Measurements from ENCODE around the gene MCFD2.

MCFD2 gene

GRCh38 chr2:46922606-46923005 is 7.0 kb upstream of the MCFD2 start:
- no peak overlapping the region for H3K4me3 ChIP-seq (replicated peaks; ENCODE audit: insufficient read depth, low read length)
- TF ChIP-seq, protein P1, sequence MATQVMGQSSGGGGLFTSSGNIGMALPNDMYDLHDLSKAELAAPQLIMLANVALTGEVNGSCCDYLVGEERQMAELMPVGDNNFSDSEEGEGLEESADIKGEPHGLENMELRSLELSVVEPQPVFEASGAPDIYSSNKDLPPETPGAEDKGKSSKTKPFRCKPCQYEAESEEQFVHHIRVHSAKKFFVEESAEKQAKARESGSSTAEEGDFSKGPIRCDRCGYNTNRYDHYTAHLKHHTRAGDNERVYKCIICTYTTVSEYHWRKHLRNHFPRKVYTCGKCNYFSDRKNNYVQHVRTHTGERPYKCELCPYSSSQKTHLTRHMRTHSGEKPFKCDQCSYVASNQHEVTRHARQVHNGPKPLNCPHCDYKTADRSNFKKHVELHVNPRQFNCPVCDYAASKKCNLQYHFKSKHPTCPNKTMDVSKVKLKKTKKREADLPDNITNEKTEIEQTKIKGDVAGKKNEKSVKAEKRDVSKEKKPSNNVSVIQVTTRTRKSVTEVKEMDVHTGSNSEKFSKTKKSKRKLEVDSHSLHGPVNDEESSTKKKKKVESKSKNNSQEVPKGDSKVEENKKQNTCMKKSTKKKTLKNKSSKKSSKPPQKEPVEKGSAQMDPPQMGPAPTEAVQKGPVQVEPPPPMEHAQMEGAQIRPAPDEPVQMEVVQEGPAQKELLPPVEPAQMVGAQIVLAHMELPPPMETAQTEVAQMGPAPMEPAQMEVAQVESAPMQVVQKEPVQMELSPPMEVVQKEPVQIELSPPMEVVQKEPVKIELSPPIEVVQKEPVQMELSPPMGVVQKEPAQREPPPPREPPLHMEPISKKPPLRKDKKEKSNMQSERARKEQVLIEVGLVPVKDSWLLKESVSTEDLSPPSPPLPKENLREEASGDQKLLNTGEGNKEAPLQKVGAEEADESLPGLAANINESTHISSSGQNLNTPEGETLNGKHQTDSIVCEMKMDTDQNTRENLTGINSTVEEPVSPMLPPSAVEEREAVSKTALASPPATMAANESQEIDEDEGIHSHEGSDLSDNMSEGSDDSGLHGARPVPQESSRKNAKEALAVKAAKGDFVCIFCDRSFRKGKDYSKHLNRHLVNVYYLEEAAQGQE (IDR thresholded peaks at IDR 0.05; ENCODE audit: insufficient replicate concordance, low read depth): no peak
- TF ChIP-seq, protein P2, sequence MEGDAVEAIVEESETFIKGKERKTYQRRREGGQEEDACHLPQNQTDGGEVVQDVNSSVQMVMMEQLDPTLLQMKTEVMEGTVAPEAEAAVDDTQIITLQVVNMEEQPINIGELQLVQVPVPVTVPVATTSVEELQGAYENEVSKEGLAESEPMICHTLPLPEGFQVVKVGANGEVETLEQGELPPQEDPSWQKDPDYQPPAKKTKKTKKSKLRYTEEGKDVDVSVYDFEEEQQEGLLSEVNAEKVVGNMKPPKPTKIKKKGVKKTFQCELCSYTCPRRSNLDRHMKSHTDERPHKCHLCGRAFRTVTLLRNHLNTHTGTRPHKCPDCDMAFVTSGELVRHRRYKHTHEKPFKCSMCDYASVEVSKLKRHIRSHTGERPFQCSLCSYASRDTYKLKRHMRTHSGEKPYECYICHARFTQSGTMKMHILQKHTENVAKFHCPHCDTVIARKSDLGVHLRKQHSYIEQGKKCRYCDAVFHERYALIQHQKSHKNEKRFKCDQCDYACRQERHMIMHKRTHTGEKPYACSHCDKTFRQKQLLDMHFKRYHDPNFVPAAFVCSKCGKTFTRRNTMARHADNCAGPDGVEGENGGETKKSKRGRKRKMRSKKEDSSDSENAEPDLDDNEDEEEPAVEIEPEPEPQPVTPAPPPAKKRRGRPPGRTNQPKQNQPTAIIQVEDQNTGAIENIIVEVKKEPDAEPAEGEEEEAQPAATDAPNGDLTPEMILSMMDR (IDR thresholded peaks at IDR 0.05; ENCODE audit: insufficient read depth, low read length): no peak
- no peak for TF ChIP-seq SPI1 (IDR thresholded peaks at IDR 0.05; ENCODE audit: borderline replicate concordance, low read depth)
- no peak for TF ChIP-seq POLR2AphosphoS5 (IDR thresholded peaks at IDR 0.05; ENCODE audit: low read depth)
- no peak for TF ChIP-seq GABPA (IDR thresholded peaks at IDR 0.05; ENCODE audit: low read depth)
- H3K27me3 ChIP-seq (ENCODE audit: insufficient read depth, poor library complexity, severe bottlenecking): no peaks in the 10 kb centered on the region
- H3K27ac ChIP-seq (replicated peaks): no peak overlapping the region
- no peak for DNase-seq (ENCODE audit: low read depth in 1 of 2, low spot score in 1 of 2)

- TF ChIP-seq, protein P2 (IDR thresholded peaks at IDR 0.05; ENCODE audit: insufficient read depth, low read length): no peak
- TF ChIP-seq, protein P1 (IDR thresholded peaks at IDR 0.05; ENCODE audit: insufficient replicate concordance, low read depth): no peak
- no peak for TF ChIP-seq POLR2AphosphoS5 (IDR thresholded peaks at IDR 0.05; ENCODE audit: low read depth)
- no peak for TF ChIP-seq GABPA (IDR thresholded peaks at IDR 0.05; ENCODE audit: low read depth)
- no peak for TF ChIP-seq SPI1 (IDR thresholded peaks at IDR 0.05; ENCODE audit: borderline replicate concordance, low read depth)
- H3K27ac ChIP-seq (replicated peaks): no peak overlapping the region
- DNase-seq (ENCODE audit: low read depth in 1 of 2, low spot score in 1 of 2): no peak
- no peaks in the 10 kb centered on the region for H3K27me3 ChIP-seq (ENCODE audit: insufficient read depth, poor library complexity, severe bottlenecking)
- no peak overlapping the region for H3K4me3 ChIP-seq (replicated peaks; ENCODE audit: insufficient read depth, low read length)
Measured at GRCh38 chr2:46921676-46922448, 6.3 kb upstream of the MCFD2 start.

GRCh38 chr2:46917628-46918027 is 2.0 kb upstream of the MCFD2 start:
- DNase-seq (ENCODE audit: low read depth in 1 of 2, low spot score in 1 of 2): no peak
- H3K4me3 ChIP-seq (replicated peaks; ENCODE audit: insufficient read depth, low read length): no peak overlapping the region
- H3K27me3 ChIP-seq (ENCODE audit: insufficient read depth, poor library complexity, severe bottlenecking): no peaks in the 10 kb centered on the region
- no peak for TF ChIP-seq SPI1 (IDR thresholded peaks at IDR 0.05; ENCODE audit: borderline replicate concordance, low read depth)
- TF ChIP-seq, protein P2 (IDR thresholded peaks at IDR 0.05; ENCODE audit: insufficient read depth, low read length): no peak
- no peak for TF ChIP-seq POLR2AphosphoS5 (IDR thresholded peaks at IDR 0.05; ENCODE audit: low read depth)
- no peak for TF ChIP-seq GABPA (IDR thresholded peaks at IDR 0.05; ENCODE audit: low read depth)
- TF ChIP-seq, protein P1 (IDR thresholded peaks at IDR 0.05; ENCODE audit: insufficient replicate concordance, low read depth): no peak
- no peak overlapping the region for H3K27ac ChIP-seq (replicated peaks)

Data from HL-60 (cell line).